HEK293 (cell line): ENCODE results near the gene C2orf81.

Experiments used
- GLIS2 ChIP-seq: fragments of 450-650 bp; formaldehyde crosslinking; IDR thresholded peaks from 2 replicates; pipeline ENCODE4 v1.5.1; 2016; ENCODE audit warnings: missing biosample characterization, missing genetic modification characterization
- KLF10 ChIP-seq: fragments of 450-650 bp; IDR thresholded peaks from 2 replicates; pipeline ENCODE4 v1.5.1; 2018; ENCODE audit warnings: missing biosample characterization, mild to moderate bottlenecking, missing genetic modification characterization
- KLF7 ChIP-seq: fragments of 450-650 bp; formaldehyde crosslinking; IDR thresholded peaks from 2 replicates; pipeline ENCODE4 v1.5.1; 2016; ENCODE audit warnings: missing biosample characterization, missing genetic modification characterization, borderline replicate concordance
- KLF9 ChIP-seq: fragments of 450-650 bp; formaldehyde crosslinking; IDR thresholded peaks from 2 replicates; pipeline ENCODE4 v1.5.1; 2016; ENCODE audit warnings: missing biosample characterization, missing genetic modification characterization, low read depth
- REPIN1 ChIP-seq: fragments of 450-650 bp; formaldehyde crosslinking; IDR thresholded peaks from 2 replicates; pipeline ENCODE4 v1.5.1; 2017; ENCODE audit warnings: missing biosample characterization, missing genetic modification characterization, low read depth
- YY2 ChIP-seq: fragments of 450-650 bp; formaldehyde crosslinking; IDR thresholded peaks from 2 replicates; pipeline ENCODE4 v1.5.1; 2016; ENCODE audit warnings: missing biosample characterization, missing genetic modification characterization
- ZBTB20 ChIP-seq: fragments of 450-650 bp; formaldehyde crosslinking; IDR thresholded peaks from 2 replicates; pipeline ENCODE4 v1.5.1; 2016; ENCODE audit warnings: missing biosample characterization, missing genetic modification characterization
- ZIC2 ChIP-seq: fragments of 450-650 bp; formaldehyde crosslinking; IDR thresholded peaks from 2 replicates; pipeline ENCODE4 v1.5.1; 2016; ENCODE audit warnings: missing biosample characterization, missing genetic modification characterization
- ZNF138 ChIP-seq: fragments of 450-650 bp; formaldehyde crosslinking; IDR thresholded peaks from 2 replicates; pipeline ENCODE4 v1.5.1; 2016; ENCODE audit warnings: missing biosample characterization, missing genetic modification characterization, borderline replicate concordance
- ZNF169 ChIP-seq: fragments of 450-650 bp; formaldehyde crosslinking; IDR thresholded peaks from 2 replicates; pipeline ENCODE4 v1.5.1; 2016; ENCODE audit warnings: missing biosample characterization, missing genetic modification characterization
- ZNF223 ChIP-seq: fragments of 450-650 bp; formaldehyde crosslinking; IDR thresholded peaks from 2 replicates; pipeline ENCODE4 v1.5.1; 2016; ENCODE audit warnings: missing biosample characterization, missing genetic modification characterization
- ZNF23 ChIP-seq: fragments of 450-650 bp; formaldehyde crosslinking; IDR thresholded peaks from 2 replicates; pipeline ENCODE4 v1.5.1; 2016; ENCODE audit warnings: missing biosample characterization, missing genetic modification characterization, borderline replicate concordance
- ZNF292 ChIP-seq: fragments of 450-650 bp; formaldehyde crosslinking; IDR thresholded peaks from 2 replicates; pipeline ENCODE4 v1.5.1; 2016; ENCODE audit warnings: low read depth, missing biosample characterization, missing genetic modification characterization, borderline replicate concordance
- ZNF335 ChIP-seq: fragments of 450-650 bp; formaldehyde crosslinking; conservative IDR thresholded peaks from 2 replicates; pipeline ENCODE4 v1.5.1; 2016; ENCODE audit warnings: missing biosample characterization, missing genetic modification characterization
- ZNF354C ChIP-seq: fragments of 450-650 bp; formaldehyde crosslinking; IDR thresholded peaks from 2 replicates; pipeline ENCODE4 v1.5.1; 2016; ENCODE audit warnings: missing biosample characterization, missing genetic modification characterization, low read depth, borderline replicate concordance
- ZNF391 ChIP-seq: fragments of 450-650 bp; formaldehyde crosslinking; IDR thresholded peaks from 2 replicates; pipeline ENCODE4 v1.5.1; 2016; ENCODE audit warnings: low read depth, missing biosample characterization, missing genetic modification characterization, borderline replicate concordance
- ZNF658 ChIP-seq: fragments of 450-650 bp; formaldehyde crosslinking; IDR thresholded peaks from 2 replicates; pipeline ENCODE4; 2016; ENCODE audit warnings: missing biosample characterization, missing genetic modification characterization
- ZNF677 ChIP-seq: fragments of 450-650 bp; IDR thresholded peaks from 2 replicates; pipeline ENCODE4 v1.5.0; 2018; ENCODE audit warnings: missing biosample characterization, mild to moderate bottlenecking, missing genetic modification characterization, moderate library complexity
- ZNF792 ChIP-seq: fragments of 450-650 bp; formaldehyde crosslinking; IDR thresholded peaks from 2 replicates; pipeline ENCODE4 v1.5.1; 2016; ENCODE audit warnings: missing biosample characterization, missing genetic modification characterization
- ZSCAN16 ChIP-seq: fragments of 450-650 bp; formaldehyde crosslinking; IDR thresholded peaks from 2 replicates; pipeline ENCODE4 v1.5.1; 2016; ENCODE audit warnings: missing biosample characterization, missing genetic modification characterization
- ZXDB ChIP-seq: fragments of 450-650 bp; formaldehyde crosslinking; IDR thresholded peaks from 2 replicates; pipeline ENCODE4 v1.5.1; 2016; ENCODE audit warnings: missing biosample characterization, missing genetic modification characterization
- TF ChIP-seq, protein P1 (sequence below): fragments of 450-650 bp; formaldehyde crosslinking; IDR thresholded peaks from 2 replicates; pipeline ENCODE4 v1.5.1; 2016; ENCODE audit warnings: missing biosample characterization, missing genetic modification characterization
- TF ChIP-seq, protein P2 (sequence below): fragments of 450-650 bp; formaldehyde crosslinking; IDR thresholded peaks from 2 replicates; pipeline ENCODE4 v1.5.1; 2016; ENCODE audit warnings: missing biosample characterization, missing genetic modification characterization
- TF ChIP-seq, protein P3 (sequence below): fragments of 450-650 bp; formaldehyde crosslinking; IDR thresholded peaks from 2 replicates; pipeline ENCODE4 v1.5.1; 2017; ENCODE audit warnings: missing biosample characterization, missing genetic modification characterization
- TF ChIP-seq, protein P4 (sequence below): fragments of 450-650 bp; formaldehyde crosslinking; IDR thresholded peaks from 2 replicates; pipeline ENCODE4 v1.5.1; 2016; ENCODE audit warnings: missing biosample characterization, missing genetic modification characterization, low read depth
- TF ChIP-seq, protein P5 (sequence below): fragments of 450-650 bp; formaldehyde crosslinking; IDR thresholded peaks from 2 replicates; pipeline ENCODE4 v1.5.1; 2016; ENCODE audit warnings: missing biosample characterization, missing genetic modification characterization
- TF ChIP-seq, protein P6 (sequence below): fragments of 450-650 bp; formaldehyde crosslinking; IDR thresholded peaks from 2 replicates; pipeline ENCODE4 v1.5.1; 2016; ENCODE audit warnings: missing biosample characterization, missing genetic modification characterization
- TF ChIP-seq, protein P7 (sequence below): sonication (generic); formaldehyde crosslinking; IDR thresholded peaks from 2 replicates; pipeline ENCODE4 v1.8.1; 2022; ENCODE audit warnings: mild to moderate bottlenecking, moderate library complexity, missing genetic modification reagents

The C2orf81 gene

DNA sequence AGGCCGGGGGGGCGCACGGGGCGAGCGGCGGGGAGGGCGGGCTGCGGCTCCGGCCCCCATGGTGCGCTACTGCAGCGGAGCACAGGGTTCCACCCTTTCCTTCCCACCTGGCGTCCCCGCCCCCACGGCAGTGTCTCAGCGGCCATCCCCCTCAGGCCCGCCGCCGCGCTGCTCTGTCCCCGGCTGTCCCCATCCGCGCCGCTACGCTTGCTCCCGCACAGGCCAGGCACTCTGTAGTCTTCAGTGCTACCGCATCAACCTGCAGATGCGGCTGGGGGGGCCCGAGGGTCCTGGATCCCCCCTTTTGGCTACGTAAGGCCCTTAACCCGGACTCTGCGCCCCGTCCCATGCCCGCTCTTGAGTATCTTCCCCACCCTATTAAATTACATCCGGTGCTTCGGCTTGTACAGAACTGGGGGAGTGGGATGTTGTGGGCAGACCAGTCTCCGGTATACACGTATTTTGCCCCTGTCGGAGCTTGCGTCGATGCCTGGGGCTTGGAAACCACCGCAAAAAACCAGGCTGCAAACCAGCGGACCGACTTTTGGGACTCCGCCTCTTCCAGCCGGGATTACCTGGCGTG, 36.2 kb upstream of the C2orf81 start (continued):
- TF ChIP-seq ZNF354C (tag by site-specific recombination) (no peak), ZNF677 (tag by site-specific recombination) (no peak), ZIC2 (peak; percentile 52; the same call in 1 of the 2 replicates), ZNF169 (no peak), ZNF658 (tag by site-specific recombination) (no peak), KLF9 (tag by site-specific recombination) (peak; percentile 87), ZBTB20 (tag by site-specific recombination) (peak; percentile 83), ZSCAN16 (tag by site-specific recombination) (no peak), ZNF335 (tag by site-specific recombination) (peak; percentile 92), KLF7 (tag by site-specific recombination) (no peak; the same call in 1 of the 2 replicates), ZNF391 (tag by site-specific recombination) (no peak), ZXDB (peak; percentile 72), GLIS2 (tag by site-specific recombination) (peak; percentile 89), ZNF23 (tag by site-specific recombination) (no peak), REPIN1 (tag by site-specific recombination) (no peak), ZNF138 (tag by site-specific recombination) (no peak), ZNF223 (tag by site-specific recombination) (no peak), KLF10 (tag by site-specific recombination) (peak; percentile 42; the same call in 1 of the 2 replicates), ZNF792 (tag by site-specific recombination) (no peak), ZNF292 (tag by site-specific recombination) (no peak), YY2 (tag by site-specific recombination) (no peak)
- TF ChIP-seq, protein P1, sequence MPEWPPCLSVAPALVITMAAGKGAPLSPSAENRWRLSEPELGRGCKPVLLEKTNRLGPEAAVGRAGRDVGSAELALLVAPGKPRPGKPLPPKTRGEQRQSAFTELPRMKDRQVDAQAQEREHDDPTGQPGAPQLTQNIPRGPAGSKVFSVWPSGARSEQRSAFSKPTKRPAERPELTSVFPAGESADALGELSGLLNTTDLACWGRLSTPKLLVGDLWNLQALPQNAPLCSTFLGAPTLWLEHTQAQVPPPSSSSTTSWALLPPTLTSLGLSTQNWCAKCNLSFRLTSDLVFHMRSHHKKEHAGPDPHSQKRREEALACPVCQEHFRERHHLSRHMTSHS (tag by site-specific recombination): no peak
- TF ChIP-seq, protein P2, sequence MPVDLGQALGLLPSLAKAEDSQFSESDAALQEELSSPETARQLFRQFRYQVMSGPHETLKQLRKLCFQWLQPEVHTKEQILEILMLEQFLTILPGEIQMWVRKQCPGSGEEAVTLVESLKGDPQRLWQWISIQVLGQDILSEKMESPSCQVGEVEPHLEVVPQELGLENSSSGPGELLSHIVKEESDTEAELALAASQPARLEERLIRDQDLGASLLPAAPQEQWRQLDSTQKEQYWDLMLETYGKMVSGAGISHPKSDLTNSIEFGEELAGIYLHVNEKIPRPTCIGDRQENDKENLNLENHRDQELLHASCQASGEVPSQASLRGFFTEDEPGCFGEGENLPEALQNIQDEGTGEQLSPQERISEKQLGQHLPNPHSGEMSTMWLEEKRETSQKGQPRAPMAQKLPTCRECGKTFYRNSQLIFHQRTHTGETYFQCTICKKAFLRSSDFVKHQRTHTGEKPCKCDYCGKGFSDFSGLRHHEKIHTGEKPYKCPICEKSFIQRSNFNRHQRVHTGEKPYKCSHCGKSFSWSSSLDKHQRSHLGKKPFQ: no peak
- TF ChIP-seq, protein P3, sequence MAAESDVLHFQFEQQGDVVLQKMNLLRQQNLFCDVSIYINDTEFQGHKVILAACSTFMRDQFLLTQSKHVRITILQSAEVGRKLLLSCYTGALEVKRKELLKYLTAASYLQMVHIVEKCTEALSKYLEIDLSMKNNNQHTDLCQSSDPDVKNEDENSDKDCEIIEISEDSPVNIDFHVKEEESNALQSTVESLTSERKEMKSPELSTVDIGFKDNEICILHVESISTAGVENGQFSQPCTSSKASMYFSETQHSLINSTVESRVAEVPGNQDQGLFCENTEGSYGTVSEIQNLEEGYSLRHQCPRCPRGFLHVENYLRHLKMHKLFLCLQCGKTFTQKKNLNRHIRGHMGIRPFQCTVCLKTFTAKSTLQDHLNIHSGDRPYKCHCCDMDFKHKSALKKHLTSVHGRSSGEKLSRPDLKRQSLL: no peak
- TF ChIP-seq, protein P4, sequence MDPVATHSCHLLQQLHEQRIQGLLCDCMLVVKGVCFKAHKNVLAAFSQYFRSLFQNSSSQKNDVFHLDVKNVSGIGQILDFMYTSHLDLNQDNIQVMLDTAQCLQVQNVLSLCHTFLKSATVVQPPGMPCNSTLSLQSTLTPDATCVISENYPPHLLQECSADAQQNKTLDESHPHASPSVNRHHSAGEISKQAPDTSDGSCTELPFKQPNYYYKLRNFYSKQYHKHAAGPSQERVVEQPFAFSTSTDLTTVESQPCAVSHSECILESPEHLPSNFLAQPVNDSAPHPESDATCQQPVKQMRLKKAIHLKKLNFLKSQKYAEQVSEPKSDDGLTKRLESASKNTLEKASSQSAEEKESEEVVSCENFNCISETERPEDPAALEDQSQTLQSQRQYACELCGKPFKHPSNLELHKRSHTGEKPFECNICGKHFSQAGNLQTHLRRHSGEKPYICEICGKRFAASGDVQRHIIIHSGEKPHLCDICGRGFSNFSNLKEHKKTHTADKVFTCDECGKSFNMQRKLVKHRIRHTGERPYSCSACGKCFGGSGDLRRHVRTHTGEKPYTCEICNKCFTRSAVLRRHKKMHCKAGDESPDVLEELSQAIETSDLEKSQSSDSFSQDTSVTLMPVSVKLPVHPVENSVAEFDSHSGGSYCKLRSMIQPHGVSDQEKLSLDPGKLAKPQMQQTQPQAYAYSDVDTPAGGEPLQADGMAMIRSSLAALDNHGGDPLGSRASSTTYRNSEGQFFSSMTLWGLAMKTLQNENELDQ (tag by site-specific recombination): no peak
- TF ChIP-seq, protein P5, sequence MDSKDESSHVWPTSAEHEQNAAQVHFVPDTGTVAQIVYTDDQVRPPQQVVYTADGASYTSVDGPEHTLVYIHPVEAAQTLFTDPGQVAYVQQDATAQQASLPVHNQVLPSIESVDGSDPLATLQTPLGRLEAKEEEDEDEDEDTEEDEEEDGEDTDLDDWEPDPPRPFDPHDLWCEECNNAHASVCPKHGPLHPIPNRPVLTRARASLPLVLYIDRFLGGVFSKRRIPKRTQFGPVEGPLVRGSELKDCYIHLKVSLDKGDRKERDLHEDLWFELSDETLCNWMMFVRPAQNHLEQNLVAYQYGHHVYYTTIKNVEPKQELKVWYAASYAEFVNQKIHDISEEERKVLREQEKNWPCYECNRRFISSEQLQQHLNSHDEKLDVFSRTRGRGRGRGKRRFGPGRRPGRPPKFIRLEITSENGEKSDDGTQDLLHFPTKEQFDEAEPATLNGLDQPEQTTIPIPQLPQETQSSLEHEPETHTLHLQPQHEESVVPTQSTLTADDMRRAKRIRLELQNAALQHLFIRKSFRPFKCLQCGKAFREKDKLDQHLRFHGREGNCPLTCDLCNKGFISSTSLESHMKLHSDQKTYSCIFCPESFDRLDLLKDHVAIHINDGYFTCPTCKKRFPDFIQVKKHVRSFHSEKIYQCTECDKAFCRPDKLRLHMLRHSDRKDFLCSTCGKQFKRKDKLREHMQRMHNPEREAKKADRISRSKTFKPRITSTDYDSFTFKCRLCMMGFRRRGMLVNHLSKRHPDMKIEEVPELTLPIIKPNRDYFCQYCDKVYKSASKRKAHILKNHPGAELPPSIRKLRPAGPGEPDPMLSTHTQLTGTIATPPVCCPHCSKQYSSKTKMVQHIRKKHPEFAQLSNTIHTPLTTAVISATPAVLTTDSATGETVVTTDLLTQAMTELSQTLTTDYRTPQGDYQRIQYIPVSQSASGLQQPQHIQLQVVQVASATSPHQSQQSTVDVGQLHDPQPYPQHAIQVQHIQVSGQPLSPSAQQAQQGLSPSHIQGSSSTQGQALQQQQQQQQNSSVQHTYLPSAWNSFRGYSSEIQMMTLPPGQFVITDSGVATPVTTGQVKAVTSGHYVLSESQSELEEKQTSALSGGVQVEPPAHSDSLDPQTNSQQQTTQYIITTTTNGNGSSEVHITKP (tag by site-specific recombination): 0 out of 2 replicates have a peak, but pooled peaks have one; percentile 17
- TF ChIP-seq, protein P6, sequence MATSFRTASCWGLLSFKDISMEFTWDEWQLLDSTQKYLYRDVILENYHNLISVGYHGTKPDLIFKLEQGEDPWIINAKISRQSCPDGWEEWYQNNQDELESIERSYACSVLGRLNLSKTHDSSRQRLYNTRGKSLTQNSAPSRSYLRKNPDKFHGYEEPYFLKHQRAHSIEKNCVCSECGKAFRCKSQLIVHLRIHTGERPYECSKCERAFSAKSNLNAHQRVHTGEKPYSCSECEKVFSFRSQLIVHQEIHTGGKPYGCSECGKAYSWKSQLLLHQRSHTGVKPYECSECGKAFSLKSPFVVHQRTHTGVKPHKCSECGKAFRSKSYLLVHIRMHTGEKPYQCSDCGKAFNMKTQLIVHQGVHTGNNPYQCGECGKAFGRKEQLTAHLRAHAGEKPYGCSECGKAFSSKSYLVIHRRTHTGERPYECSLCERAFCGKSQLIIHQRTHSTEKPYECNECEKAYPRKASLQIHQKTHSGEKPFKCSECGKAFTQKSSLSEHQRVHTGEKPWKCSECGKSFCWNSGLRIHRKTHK (tag by site-specific recombination): no peak
- TF ChIP-seq, protein P7, sequence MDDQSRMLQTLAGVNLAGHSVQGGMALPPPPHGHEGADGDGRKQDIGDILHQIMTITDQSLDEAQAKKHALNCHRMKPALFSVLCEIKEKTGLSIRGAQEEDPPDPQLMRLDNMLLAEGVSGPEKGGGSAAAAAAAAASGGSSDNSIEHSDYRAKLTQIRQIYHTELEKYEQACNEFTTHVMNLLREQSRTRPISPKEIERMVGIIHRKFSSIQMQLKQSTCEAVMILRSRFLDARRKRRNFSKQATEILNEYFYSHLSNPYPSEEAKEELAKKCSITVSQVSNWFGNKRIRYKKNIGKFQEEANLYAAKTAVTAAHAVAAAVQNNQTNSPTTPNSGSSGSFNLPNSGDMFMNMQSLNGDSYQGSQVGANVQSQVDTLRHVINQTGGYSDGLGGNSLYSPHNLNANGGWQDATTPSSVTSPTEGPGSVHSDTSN (CRISPR knock-in tag): no peak
